Measurements from ENCODE around the gene RAB12. TPM values are rescaled to one million over a fixed set of nuclear protein-coding genes. Genes with fewer than 3 reads are reported as not detected.

RAB12 gene
- total and polyA plus RNA-seq, 2 of the 13 experiments (the other 11 are each of a cell fraction or from before 2014, with no cell fraction given), result 9.5 to 25.3 TPM

DNA sequence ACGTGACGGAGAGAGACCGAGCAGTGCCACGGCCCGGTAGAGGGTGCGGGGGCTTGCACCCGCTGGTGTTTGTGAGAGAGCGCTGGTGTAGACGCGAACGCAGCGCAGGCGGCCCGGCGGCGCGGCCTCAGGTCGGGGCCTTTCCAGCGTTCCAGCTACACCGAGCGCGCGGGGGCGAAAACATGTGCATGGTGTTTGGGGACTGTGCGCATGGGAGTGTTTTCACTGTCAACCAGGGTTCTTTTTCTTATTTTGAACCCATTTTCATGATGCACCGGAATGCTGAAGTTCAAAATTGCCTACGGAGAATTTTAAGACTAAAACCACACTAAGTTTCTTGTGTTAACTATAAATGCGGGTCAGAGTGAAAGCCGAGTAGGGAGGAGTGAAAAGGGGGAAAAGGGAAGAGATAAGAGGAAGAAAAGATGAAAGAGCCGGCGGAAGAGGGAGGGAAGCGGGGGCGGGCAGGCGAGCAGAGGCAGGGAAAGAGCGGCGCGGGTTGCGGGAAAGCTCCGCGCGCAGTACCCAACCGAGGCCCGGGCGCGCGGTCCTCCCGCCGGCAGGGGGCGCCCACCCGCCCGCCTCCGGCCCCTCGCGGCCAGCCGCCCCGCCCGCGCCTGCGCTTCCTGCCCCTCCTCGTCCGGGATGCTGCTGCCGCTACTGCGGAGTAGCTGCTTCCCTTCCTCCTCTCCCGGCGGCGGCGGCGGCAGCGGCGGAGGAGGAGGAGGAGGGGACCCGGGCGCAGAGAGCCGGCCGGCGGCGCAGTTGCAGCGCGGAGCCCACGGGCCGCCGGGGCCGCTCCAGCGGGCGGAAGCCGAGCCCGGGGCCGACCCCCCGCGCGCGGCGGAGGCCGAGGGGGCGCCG, at the start of gene RAB12 (continued):
- TF ChIP-seq TIGD3 (CRISPR knock-in tag; IDR thresholded peaks at IDR 0.05; ENCODE audit: borderline replicate concordance), result no peak
- TF ChIP-seq, protein P1, sequence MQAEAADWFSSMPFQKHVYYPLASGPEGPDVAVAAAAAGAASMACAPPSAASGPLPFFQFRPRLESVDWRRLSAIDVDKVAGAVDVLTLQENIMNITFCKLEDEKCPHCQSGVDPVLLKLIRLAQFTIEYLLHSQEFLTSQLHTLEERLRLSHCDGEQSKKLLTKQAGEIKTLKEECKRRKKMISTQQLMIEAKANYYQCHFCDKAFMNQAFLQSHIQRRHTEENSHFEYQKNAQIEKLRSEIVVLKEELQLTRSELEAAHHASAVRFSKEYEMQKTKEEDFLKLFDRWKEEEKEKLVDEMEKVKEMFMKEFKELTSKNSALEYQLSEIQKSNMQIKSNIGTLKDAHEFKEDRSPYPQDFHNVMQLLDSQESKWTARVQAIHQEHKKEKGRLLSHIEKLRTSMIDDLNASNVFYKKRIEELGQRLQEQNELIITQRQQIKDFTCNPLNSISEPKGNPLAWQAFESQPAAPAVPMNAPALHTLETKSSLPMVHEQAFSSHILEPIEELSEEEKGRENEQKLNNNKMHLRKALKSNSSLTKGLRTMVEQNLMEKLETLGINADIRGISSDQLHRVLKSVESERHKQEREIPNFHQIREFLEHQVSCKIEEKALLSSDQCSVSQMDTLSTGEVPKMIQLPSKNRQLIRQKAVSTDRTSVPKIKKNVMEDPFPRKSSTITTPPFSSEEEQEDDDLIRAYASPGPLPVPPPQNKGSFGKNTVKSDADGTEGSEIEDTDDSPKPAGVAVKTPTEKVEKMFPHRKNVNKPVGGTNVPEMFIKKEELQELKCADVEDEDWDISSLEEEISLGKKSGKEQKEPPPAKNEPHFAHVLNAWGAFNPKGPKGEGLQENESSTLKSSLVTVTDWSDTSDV (CRISPR knock-in tag; IDR thresholded peaks at IDR 0.05), result no peak
- no peak for TF ChIP-seq KLF16 (CRISPR knock-in tag; IDR thresholded peaks at IDR 0.05)
- 0 out of 2 replicates have a peak, but pooled peaks have one; percentile 26 for TF ChIP-seq ZGPAT (CRISPR knock-in tag; IDR thresholded peaks at IDR 0.05)
- no peak for TF ChIP-seq LCORL (IDR thresholded peaks at IDR 0.05)
- TF ChIP-seq LCORL (CRISPR knock-in tag; IDR thresholded peaks at IDR 0.05), result no peak
- TF ChIP-seq ZNF629 (CRISPR knock-in tag; conservative IDR thresholded peaks at IDR 0.05), result peak; percentile 77
- TF ChIP-seq, protein P2, sequence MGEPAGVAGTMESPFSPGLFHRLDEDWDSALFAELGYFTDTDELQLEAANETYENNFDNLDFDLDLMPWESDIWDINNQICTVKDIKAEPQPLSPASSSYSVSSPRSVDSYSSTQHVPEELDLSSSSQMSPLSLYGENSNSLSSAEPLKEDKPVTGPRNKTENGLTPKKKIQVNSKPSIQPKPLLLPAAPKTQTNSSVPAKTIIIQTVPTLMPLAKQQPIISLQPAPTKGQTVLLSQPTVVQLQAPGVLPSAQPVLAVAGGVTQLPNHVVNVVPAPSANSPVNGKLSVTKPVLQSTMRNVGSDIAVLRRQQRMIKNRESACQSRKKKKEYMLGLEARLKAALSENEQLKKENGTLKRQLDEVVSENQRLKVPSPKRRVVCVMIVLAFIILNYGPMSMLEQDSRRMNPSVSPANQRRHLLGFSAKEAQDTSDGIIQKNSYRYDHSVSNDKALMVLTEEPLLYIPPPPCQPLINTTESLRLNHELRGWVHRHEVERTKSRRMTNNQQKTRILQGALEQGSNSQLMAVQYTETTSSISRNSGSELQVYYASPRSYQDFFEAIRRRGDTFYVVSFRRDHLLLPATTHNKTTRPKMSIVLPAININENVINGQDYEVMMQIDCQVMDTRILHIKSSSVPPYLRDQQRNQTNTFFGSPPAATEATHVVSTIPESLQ (CRISPR knock-in tag; conservative IDR thresholded peaks at IDR 0.05), result no peak
- TF ChIP-seq, protein P3, sequence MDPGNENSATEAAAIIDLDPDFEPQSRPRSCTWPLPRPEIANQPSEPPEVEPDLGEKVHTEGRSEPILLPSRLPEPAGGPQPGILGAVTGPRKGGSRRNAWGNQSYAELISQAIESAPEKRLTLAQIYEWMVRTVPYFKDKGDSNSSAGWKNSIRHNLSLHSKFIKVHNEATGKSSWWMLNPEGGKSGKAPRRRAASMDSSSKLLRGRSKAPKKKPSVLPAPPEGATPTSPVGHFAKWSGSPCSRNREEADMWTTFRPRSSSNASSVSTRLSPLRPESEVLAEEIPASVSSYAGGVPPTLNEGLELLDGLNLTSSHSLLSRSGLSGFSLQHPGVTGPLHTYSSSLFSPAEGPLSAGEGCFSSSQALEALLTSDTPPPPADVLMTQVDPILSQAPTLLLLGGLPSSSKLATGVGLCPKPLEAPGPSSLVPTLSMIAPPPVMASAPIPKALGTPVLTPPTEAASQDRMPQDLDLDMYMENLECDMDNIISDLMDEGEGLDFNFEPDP (CRISPR knock-in tag; conservative IDR thresholded peaks at IDR 0.05), result no peak
- no peak for TF ChIP-seq ZNF891 (CRISPR knock-in tag; IDR thresholded peaks at IDR 0.05)
- no peak for TF ChIP-seq HNF4A (CRISPR knock-in tag; IDR thresholded peaks at IDR 0.05)
- TF ChIP-seq HOXD1 (CRISPR knock-in tag; IDR thresholded peaks at IDR 0.05), result no peak
- TF ChIP-seq GATA4 (IDR thresholded peaks at IDR 0.05; ENCODE audit: borderline replicate concordance, low read depth), result no peak
- no peak for TF ChIP-seq NCOR1 (IDR thresholded peaks at IDR 0.05; ENCODE audit: borderline replicate concordance, low read length)
- TF ChIP-seq SMAD3 (CRISPR knock-in tag; IDR thresholded peaks at IDR 0.05), result no peak
- TF ChIP-seq, protein P4, sequence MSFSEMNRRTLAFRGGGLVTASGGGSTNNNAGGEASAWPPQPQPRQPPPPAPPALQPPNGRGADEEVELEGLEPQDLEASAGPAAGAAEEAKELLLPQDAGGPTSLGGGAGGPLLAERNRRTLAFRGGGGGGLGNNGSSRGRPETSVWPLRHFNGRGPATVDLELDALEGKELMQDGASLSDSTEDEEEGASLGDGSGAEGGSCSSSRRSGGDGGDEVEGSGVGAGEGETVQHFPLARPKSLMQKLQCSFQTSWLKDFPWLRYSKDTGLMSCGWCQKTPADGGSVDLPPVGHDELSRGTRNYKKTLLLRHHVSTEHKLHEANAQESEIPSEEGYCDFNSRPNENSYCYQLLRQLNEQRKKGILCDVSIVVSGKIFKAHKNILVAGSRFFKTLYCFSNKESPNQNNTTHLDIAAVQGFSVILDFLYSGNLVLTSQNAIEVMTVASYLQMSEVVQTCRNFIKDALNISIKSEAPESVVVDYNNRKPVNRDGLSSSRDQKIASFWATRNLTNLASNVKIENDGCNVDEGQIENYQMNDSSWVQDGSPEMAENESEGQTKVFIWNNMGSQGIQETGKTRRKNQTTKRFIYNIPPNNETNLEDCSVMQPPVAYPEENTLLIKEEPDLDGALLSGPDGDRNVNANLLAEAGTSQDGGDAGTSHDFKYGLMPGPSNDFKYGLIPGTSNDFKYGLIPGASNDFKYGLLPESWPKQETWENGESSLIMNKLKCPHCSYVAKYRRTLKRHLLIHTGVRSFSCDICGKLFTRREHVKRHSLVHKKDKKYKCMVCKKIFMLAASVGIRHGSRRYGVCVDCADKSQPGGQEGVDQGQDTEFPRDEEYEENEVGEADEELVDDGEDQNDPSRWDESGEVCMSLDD (CRISPR knock-in tag; IDR thresholded peaks at IDR 0.05; ENCODE audit: borderline replicate concordance), result no peak
- 0 out of 2 replicates have a peak, but pooled peaks have one; percentile 29 for TF ChIP-seq HIVEP1 (CRISPR knock-in tag; IDR thresholded peaks at IDR 0.05)

Measured in HepG2 (cell line).